Measurements from ENCODE around the gene PSMG3. TPM values are rescaled to one million over a fixed set of nuclear protein-coding genes. Genes with fewer than 3 reads are reported as not detected.

PSMG3 gene
- polyA plus RNA-seq, 2 of the 4 experiments (the other 2 are of a cell fraction), result 75.9 to 89.3 TPM

DNA sequence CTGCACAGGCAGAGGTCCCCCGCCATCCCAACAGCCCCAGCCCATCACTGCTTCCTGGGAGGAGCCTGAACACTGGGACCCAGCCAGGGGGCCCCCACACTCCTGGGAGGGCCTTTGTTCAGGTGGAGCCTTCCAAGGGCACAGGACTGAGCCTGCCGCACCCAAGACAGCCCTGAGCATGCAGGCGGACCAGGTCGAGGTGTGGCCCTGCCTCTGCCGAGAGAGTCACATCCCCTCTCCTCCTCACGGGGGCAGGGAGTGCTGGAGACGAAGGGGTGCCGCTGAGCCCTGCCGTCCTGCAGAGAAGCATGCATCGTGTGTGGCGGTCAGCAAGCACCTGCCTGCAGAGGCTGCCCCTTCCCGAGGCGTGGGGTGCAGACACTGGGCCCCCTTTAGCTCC, 46.6 kb downstream of the PSMG3 start (continued):
- TF ChIP-seq, protein P1, sequence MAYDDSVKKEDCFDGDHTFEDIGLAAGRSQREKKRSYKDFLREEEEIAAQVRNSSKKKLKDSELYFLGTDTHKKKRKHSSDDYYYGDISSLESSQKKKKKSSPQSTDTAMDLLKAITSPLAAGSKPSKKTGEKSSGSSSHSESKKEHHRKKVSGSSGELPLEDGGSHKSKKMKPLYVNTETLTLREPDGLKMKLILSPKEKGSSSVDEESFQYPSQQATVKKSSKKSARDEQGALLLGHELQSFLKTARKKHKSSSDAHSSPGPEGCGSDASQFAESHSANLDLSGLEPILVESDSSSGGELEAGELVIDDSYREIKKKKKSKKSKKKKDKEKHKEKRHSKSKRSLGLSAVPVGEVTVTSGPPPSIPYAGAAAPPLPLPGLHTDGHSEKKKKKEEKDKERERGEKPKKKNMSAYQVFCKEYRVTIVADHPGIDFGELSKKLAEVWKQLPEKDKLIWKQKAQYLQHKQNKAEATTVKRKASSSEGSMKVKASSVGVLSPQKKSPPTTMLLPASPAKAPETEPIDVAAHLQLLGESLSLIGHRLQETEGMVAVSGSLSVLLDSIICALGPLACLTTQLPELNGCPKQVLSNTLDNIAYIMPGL (CRISPR knock-in tag; IDR thresholded peaks at IDR 0.05; ENCODE audit: borderline replicate concordance), result no peak
- no peak for TF ChIP-seq HDAC2 (IDR thresholded peaks at IDR 0.05)
- TF ChIP-seq ZNF302 (CRISPR knock-in tag; IDR thresholded peaks at IDR 0.05), result no peak

DNA sequence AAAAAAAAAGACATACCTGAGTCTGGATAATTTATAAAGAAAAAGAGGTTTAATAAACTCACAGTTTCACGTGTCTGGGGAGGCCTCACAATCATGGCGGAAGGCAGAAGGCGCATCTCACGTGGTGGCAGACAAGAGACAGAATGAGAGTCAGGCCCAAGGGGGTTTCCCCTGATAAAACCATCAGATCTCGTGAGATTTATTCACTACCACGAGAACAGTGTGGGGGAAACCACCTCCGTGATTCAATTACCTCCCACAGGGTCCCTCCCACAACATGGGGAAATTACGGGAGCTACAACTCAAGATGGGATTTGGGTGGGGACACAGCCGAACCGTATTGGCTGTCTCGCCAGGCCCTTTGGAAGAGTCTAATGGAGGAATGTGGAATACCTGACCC, 48.4 kb downstream of the PSMG3 start:
- no peak for ATAC-seq
- Histone ChIP-seq H3K4me1 (peaks cover 47% of the 10 kb centered on the region), H3K4me2 (no peak overlapping the region; the same call in 2 of the 3 replicates), H3K4me3 (no peak overlapping the region), H3K9me3 (peaks cover 18% of the 10 kb centered on the region), H3K27ac (peak overlapping the region; percentile 95 to 98)
- TF ChIP-seq, protein P2, sequence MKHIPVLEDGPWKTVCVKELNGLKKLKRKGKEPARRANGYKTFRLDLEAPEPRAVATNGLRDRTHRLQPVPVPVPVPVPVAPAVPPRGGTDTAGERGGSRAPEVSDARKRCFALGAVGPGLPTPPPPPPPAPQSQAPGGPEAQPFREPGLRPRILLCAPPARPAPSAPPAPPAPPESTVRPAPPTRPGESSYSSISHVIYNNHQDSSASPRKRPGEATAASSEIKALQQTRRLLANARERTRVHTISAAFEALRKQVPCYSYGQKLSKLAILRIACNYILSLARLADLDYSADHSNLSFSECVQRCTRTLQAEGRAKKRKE (CRISPR knock-in tag; IDR thresholded peaks at IDR 0.05; ENCODE audit: low read depth), result no peak
- TF ChIP-seq JUN (IDR thresholded peaks at IDR 0.05) (no peak), ZNF302 (CRISPR knock-in tag; IDR thresholded peaks at IDR 0.05) (no peak), HOXB5 (CRISPR knock-in tag; IDR thresholded peaks at IDR 0.05) (no peak), NFE2L2 (conservative IDR thresholded peaks at IDR 0.05; ENCODE audit: low read length) (no peak), MAFK (IDR thresholded peaks at IDR 0.05; ENCODE audit: partially characterized antibody) (no peak), POLR2AphosphoS2 (conservative IDR thresholded peaks at IDR 0.05; ENCODE audit: low read length) (no peak), RARB (CRISPR knock-in tag; IDR thresholded peaks at IDR 0.05) (no peak), RAD21 (conservative IDR thresholded peaks at IDR 0.05 in 1 of 2, IDR thresholded peaks at IDR 0.05 in 1 of 2) (no peak)
- POLR2A ChIA-PET, result no interaction called here
- DNase-seq (ENCODE audit: low read depth in 1 of 2, low spot score in 1 of 2), result peak in 1 of 2 experiments; percentile 51
- CTCF ChIA-PET, result interaction anchor here (0.8 to 1.7 kb wide), 3 partner anchors 9 to 14 kb away, joined by 3 to 5 read pairs (median 3); partner anchors contain the start of gene MAFK
- no peak for FAIRE-seq
- 90% methylated on average over 11 of the region's 11 CpGs for WGBS (ENCODE audit: missing lambda C conversion rate)

DNA sequence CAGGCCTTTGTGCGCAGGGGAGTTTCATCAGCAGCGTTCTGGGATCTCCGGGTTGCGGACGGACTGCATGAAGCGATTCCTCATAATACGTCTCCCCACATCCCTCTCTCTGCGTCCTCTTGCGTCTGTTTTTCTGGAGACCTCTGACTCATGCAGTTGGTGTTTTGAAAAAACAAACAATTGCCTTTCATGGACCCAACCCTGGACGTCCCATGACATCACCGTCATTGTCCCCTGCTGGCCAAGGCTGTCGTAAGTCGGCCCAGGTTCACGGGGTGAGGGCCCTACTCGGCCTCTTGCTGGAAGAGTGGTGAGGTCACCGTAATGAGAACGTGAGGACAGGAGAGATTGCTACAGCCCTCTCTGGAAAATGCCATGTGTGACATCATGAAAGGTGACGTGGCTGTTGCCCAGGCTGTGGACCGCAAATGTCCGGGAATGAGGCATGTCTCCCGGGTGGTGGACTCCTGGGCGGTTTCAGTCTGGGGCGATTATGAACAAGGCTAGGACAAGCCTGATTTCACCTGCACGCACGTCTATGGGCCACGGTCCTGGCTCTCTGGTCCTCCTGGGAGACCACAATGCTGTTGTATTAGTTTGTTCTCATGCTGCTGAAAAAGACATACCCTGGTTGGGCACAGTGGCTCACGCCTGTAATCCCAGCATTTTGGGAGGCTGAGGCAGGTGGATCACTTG, 49.1 kb downstream of the PSMG3 start:
- Histone ChIP-seq H3K27ac (peak overlapping the region; percentile 95 to 98), H3K9me3 (peaks cover 18% of the 10 kb centered on the region), H3K4me3 (no peak overlapping the region), H3K4me1 (peaks cover 50% of the 10 kb centered on the region), H3K4me2 (peak overlapping the region; percentile 51)
- FAIRE-seq, result peak; percentile 99
- ChIA-PET CTCF (interaction anchor here (1.1 to 7.8 kb wide), 4 partner anchors 13 to 36 kb away, joined by 4 to 64 read pairs (median 5); partner anchors contain the start of genes INTS1 and TMEM184A), POLR2A (interaction anchor here (0.9 kb wide), 1 partner anchor 17 kb away, joined by 3 read pairs; no protein-coding TSS in a partner anchor)
- 6% methylated on average over 27 of the region's 27 CpGs for WGBS (ENCODE audit: missing lambda C conversion rate)
- peak; percentile 98 to 100 for DNase-seq (ENCODE audit: low read depth in 1 of 2, low spot score in 1 of 2)
- ATAC-seq, result peak; percentile 89 to 97
- TF ChIP-seq, protein P3, sequence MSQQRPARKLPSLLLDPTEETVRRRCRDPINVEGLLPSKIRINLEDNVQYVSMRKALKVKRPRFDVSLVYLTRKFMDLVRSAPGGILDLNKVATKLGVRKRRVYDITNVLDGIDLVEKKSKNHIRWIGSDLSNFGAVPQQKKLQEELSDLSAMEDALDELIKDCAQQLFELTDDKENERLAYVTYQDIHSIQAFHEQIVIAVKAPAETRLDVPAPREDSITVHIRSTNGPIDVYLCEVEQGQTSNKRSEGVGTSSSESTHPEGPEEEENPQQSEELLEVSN (IDR thresholded peaks at IDR 0.05; ENCODE audit: borderline replicate concordance, low read depth), result no peak
- TF ChIP-seq CHD2 (IDR thresholded peaks at IDR 0.05; ENCODE audit: low read length, partially characterized antibody), result peak; percentile 45
- TF ChIP-seq RFX5 (IDR thresholded peaks at IDR 0.05), result peak; percentile 64; the same call in 1 of the 2 replicates
- TF ChIP-seq POLR2AphosphoS2 (conservative IDR thresholded peaks at IDR 0.05; ENCODE audit: low read length), result no peak
- peak; percentile 99 for TF ChIP-seq GATA3 (IDR thresholded peaks at IDR 0.05; ENCODE audit: borderline replicate concordance)
- TF ChIP-seq, protein P4, sequence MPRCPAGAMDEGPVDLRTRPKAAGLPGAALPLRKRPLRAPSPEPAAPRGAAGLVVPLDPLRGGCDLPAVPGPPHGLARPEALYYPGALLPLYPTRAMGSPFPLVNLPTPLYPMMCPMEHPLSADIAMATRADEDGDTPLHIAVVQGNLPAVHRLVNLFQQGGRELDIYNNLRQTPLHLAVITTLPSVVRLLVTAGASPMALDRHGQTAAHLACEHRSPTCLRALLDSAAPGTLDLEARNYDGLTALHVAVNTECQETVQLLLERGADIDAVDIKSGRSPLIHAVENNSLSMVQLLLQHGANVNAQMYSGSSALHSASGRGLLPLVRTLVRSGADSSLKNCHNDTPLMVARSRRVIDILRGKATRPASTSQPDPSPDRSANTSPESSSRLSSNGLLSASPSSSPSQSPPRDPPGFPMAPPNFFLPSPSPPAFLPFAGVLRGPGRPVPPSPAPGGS (IDR thresholded peaks at IDR 0.05), result peak; percentile 97; the same call in 2 of the 3 replicates
- peak; percentile 23; the same call in 1 of the 2 replicates for TF ChIP-seq MYC (IDR thresholded peaks at IDR 0.05; ENCODE audit: borderline replicate concordance, low read length)
- peak; percentile 58 for TF ChIP-seq FOXS1 (CRISPR knock-in tag; IDR thresholded peaks at IDR 0.05)
- peak; percentile 89 for TF ChIP-seq EHF (CRISPR knock-in tag; IDR thresholded peaks at IDR 0.05)
- TF ChIP-seq, protein P1 (CRISPR knock-in tag; IDR thresholded peaks at IDR 0.05; ENCODE audit: borderline replicate concordance), result no peak
- TF ChIP-seq, protein P5, sequence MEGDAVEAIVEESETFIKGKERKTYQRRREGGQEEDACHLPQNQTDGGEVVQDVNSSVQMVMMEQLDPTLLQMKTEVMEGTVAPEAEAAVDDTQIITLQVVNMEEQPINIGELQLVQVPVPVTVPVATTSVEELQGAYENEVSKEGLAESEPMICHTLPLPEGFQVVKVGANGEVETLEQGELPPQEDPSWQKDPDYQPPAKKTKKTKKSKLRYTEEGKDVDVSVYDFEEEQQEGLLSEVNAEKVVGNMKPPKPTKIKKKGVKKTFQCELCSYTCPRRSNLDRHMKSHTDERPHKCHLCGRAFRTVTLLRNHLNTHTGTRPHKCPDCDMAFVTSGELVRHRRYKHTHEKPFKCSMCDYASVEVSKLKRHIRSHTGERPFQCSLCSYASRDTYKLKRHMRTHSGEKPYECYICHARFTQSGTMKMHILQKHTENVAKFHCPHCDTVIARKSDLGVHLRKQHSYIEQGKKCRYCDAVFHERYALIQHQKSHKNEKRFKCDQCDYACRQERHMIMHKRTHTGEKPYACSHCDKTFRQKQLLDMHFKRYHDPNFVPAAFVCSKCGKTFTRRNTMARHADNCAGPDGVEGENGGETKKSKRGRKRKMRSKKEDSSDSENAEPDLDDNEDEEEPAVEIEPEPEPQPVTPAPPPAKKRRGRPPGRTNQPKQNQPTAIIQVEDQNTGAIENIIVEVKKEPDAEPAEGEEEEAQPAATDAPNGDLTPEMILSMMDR (IDR thresholded peaks at IDR 0.05), result no peak
- TF ChIP-seq TFCP2L1 (CRISPR knock-in tag; IDR thresholded peaks at IDR 0.05), result no peak; the same call in 1 of the 2 replicates
- no peak for TF ChIP-seq NPAS2 (CRISPR knock-in tag; IDR thresholded peaks at IDR 0.05; ENCODE audit: borderline replicate concordance)
- TF ChIP-seq EHMT2 (IDR thresholded peaks at IDR 0.05; ENCODE audit: low read depth), result no peak
- TF ChIP-seq KDM1A (IDR thresholded peaks at IDR 0.05; ENCODE audit: low read depth), result no peak
- peak; percentile 97 to 98 for TF ChIP-seq CEBPB (IDR thresholded peaks at IDR 0.05)
